Gastroesophageal sphincter (tissue), 3 donors: ENCODE results near the gene ELF2.

ENCODE experiments used
- CTCF ChIP-seq, 4 experiments: fragments of 200-600 bp in 2 of 4; fragments of 450-650 bp in 2 of 4; sonication (generic) in 1 of 4; IDR thresholded peaks; one replicate each; pipeline ENCODE4 v1.5.1; 2017 to 2019; ENCODE audit warnings: antibody characterized with exemption in 4 of 4, mild to moderate bottlenecking in 2 of 4, moderate library complexity in 2 of 4
- EP300 ChIP-seq: sonication (generic); formaldehyde crosslinking; IDR thresholded peaks from one replicate; pipeline ENCODE4 v1.6.1; 2017; ENCODE audit warnings: antibody characterized with exemption, mild to moderate bottlenecking
- POLR2A ChIP-seq, 2 donors: fragments of 450-650 bp; IDR thresholded peaks; one replicate each; pipeline ENCODE4 v1.6.1; 2017; ENCODE audit warnings: antibody characterized with exemption in 2 of 2, mild to moderate bottlenecking in 2 of 2, moderate library complexity in 1 of 2

GRCh38 chr4:139134403-139134802 is 42.6 kb downstream of the ELF2 start:
- TF ChIP-seq POLR2A (IDR thresholded peaks at IDR 0.05), result no peak
- TF ChIP-seq CTCF (IDR thresholded peaks at IDR 0.05), result no peak
- TF ChIP-seq EP300, result no peak
